GOT3 (cell line): ENCODE measurements around the gene ADK.
"Not testable (repeated sequence)": the region's sequence is repeated elsewhere in the genome, so short reads cannot be mapped to it uniquely, and the experiment has no call there.

Source experiments
- DNase-seq: peaks from one replicate; lab custom pipeline; 2025; ENCODE audit warnings: mixed read lengths; lab: John Stamatoyannopoulos, UW

ADK gene

DNA sequence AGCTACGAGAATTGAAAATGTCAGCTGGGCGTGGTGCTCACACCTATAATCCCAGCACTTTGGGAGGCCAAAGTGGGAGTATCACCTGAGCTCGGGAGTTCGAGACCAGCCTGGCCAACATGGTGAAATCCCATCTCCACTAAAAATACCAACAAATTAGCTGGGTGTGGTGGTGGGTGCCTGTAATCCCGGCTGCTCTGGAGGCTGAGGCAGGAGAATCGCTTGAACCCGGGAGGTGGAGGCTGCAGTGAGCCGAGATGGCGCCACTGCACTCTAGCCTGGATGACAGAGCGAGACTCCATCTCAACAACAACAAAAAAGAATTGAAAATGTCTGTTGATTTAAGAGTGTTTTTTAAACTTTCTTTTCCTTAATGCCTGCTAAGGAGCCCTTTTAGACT is 4.0 kb upstream of the ADK start:
- DNase-seq = not testable (repeated sequence)

GRCh38 chr10:74150204-74150989 is 624 bp upstream of the ADK start, which contains the start of gene AP3M1:
AP3M1 (minus strand) TSS chr10:74150828; CDS start chr10:74138379, 12,449 bp downstream.
- DNase-seq = no peak

DNA sequence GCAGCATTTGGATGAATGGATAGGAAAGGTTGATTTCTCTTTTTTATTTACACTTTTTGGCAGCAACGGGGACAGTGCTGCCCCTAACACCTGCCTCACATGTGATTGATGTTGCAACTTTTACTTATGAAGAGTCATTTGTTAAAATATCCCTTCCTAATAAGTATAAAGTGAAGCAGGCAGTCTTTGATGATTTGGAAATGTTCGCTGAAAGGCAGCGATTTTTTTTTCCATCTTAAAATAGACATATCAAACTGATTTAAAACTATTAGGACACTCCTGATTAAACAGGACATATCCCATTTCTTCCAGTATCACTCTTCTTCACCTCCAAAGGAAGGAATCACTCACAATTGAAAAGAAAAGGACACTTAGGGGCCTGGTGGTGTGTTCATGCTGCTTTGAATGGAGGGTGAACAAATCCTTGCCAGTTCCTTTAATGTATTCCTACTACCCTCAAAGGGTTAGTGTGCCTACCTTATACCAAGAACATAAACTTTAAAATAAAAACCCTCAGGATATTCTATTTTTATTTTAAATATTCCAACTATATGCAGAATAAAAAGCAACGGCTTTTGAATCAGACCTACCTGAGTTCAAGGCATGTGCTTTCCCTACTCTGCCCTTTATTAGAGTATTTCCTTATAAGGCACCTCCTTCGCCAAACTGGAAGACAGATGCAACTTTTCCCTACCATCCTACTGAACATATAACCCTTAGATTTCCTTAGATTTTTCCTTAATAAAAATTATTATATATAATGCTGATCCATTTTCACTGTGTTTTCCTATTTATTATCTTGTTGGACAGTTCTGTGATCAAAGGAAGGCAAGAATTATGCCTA is 1.1 kb downstream of the ADK start:
- DNase-seq = no peak

- DNase-seq = no peak
Measured at GRCh38 chr10:74153123-74153522, 2.1 kb downstream of the ADK start.

DNA sequence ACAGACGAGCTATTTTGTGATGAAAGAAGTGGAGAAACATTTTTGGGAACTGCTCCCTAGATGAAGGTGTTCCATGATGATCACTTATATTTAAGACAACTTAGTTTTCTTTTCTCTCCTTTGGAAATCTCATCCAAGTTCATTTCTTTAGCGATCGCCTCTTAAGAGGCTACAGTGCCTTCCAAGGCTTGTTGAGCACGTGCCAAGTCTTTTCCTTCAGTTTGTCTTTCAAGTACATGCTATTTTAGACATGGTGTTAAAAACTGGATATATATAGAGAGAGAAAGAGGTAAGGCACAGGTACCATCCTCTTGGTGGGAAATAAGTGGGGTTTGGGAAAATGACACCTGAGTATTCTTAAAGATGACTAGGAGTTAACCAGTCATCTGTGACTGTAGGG is 2.7 kb downstream of the ADK start:
- no peak for DNase-seq

DNA sequence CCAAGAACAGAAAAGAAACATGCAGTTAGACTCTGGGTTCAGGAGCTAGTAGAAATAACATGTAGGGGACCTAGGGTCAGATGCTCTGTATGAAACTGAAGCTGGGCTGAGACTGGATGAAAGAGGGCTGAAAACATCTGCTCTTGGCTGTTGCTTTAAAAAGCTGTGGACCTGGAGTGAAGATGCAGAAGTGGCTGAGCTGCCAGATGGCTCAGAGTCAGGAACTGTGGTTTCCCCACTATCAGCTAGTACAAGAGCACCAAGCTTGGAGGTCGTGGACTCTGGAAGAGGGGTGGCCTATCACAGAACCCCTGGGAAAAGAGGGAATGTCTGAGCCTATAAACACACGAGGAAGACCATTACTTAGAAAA is 5.9 kb downstream of the ADK start:
- DNase-seq = no peak

- no peak for DNase-seq
Measured at GRCh38 chr10:74160013-74160412, 9.0 kb downstream of the ADK start.

DNA sequence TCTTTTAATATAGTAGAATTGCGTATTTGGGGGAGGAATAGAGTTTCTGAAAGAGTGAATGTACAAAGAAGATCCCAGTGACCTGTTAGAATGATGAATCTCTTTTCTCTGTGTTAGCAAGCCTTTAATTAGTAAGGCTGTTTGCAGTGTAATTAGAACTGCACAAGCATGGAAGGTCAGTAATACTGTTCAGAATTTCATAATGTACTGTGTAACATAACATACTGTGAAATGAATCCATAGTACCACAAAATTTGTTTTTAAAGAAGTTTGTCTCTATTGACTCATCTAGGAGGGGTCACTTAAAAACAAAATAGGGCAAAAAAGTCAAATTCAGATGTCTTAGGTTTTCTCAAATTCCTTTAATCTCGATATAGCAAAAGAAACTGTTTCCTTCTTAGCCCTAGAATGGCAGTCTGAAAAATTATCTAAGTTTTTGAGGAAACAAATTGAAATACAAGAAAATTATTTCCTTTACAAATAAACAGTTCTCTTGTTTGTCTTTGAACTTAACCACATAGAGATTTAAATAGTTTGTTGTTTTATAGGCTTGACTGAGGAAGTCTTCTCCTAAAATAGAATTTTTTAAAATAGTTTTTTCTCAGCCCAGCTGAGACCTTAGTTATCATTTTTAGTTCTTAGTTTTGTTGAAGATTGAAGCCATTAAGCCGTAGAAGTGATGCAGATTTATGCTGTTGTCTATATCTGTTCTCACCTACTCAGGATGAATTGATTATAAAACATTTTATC is 12.5 kb downstream of the ADK start:
- no peak for DNase-seq

- DNase-seq = no peak
Measured at GRCh38 chr10:74164716-74165529, 13.9 kb downstream of the ADK start.

GRCh38 chr10:74165530-74165901 is 14.5 kb downstream of the ADK start:
- no peak for DNase-seq

DNA sequence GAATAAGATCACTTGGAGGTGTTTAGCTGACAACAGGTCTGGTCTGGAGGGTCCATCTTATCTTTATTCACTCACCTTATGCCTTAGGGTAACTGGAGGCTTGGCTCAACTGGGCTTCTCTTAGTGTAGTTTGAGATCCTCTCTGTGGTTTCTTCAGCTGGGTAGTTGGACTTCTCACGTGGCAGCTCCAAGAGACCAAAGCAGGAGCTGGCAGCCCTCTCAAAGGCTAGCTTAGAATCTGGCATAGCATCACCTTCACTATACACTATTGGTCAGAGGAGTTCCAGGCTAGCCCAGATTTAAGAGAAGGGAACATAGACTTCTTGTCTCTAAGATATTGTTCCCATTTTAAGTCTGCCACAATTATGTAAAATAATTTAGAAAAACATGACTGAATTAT is 16.4 kb downstream of the ADK start:
- no peak for DNase-seq

- no peak for DNase-seq
Measured at GRCh38 chr10:74171625-74172024, 20.6 kb downstream of the ADK start.

DNA sequence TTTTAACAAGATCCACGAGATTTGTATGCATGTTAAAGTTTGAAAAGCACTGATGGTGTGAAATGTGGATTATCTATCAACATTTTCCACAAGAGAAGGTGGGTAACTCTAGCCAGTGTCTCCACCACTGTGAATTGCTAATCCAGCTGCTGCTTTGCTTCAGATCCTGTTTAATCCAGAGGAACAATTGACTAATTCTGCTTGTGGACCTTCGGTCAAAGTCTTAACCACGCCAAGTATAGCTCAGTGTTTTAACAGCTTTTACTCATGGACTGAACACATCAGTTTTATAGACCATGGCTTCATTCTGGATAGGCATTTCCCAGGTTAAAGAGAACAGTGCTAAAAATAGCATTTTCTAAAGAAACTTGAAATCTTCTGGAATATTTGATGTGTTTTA is 23.5 kb downstream of the ADK start:
- DNase-seq = no peak

DNA sequence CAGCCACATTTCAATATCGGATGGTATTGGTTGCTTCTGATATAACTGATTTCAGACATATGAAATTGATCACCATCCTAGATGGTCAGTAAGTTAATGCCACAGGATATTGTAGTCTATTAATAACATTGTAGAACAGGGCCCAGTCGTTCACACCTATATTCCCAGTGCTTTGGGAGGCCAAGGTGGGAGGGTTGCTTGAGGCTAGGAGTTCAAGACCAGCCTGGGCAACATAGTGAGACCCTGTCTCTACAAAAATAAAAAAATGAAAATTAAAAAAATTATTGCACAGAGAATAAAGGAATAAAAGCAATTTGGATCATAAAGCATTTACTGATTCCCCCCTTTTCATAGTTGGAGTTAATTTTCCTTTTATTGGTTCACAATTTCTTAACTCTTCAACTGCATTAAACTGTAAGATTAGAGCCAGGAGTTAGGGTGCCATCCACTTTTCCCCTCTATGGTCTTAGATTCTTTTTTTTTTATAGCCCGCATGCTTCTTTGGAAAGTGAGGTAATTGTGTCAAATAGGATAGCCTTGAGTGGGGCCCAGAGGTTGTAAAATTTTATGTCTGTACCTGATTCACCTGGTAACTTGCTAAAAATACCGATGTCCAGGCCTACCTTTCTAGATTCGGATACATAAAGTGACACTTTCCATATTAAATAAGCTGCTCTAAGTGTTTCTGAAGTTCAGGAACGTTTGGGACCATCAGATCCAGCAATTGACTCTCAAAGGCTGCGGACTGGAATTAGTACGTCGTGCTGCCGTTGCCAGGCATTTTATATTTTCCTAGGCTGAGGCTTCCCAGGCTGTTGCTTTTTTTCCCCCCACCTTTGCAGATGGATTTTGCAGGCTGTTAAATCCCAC is 24.7 kb downstream of the ADK start:
- DNase-seq = no peak

- DNase-seq = peak; percentile 86
Measured at GRCh38 chr10:74176380-74177139, 25.5 kb downstream of the ADK start.

DNA sequence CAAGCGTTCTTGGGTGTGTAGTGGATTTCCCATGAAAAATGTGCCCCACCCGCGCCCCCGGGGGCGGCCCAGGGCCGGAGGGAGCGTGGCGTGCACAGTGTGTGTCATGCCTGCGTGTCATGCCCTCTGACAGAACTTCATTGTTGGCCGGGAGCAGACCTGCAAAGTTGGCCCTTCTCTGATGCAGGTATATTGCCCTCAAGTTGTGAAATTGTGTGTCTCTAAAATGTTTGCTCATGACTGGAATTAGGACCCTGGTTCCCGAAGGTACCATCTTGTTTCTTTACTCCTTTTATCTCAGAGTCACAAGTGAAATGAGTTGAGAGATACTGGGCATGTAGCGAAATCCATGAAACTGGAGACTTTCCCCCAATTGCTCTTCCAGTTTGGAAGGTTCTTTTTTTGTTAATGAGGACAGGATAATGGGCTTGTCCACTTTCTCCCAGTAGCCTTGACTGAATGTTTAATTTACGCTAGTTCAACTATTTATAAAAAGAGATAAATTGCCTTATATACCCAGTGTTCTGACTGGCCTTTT is 26.2 kb downstream of the ADK start:
- no peak for DNase-seq

- DNase-seq = no peak
Measured at GRCh38 chr10:74178042-74178791, 27.2 kb downstream of the ADK start.

- no peak for DNase-seq
Measured at GRCh38 chr10:74179111-74179710, 28.2 kb downstream of the ADK start.

DNA sequence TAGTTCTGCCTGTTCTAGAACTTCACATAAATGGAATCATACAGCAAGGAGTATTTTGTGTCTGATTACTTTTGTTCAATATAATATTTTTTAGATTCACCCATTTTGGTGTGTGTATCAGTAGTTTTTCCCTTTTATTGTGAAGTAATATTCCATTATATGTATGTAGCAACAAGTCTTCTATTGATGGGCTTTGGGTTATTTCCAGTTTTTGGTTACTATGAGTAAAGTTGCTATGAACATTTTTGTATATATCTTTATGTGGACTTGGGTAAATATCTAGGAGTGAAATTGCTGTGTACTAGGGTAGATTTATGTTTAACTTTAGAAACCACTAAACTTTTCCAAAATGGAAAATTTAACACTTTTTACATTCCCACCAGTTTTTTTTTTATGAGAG is 35.7 kb downstream of the ADK start:
- no peak for DNase-seq
